ENCODE results near the gene TOE1.

GRCh38 chr1:45380125-45380524 is 40.2 kb downstream of the TOE1 start:
- TF ChIP-seq CTCF (IDR thresholded peaks at IDR 0.05; ENCODE audit: low read length) = no peak
- no peak for TF ChIP-seq EZH2 (IDR thresholded peaks at IDR 0.05; ENCODE audit: borderline replicate concordance, low read length)

All from OCI-LY1 (cell line).